ENCODE measurements around the gene EED. TPM values are rescaled to one million over a fixed set of nuclear protein-coding genes. Genes with fewer than 3 reads are reported as not detected.

The EED gene
- total RNA-seq, 1 donor from 2014 or later = 16.5 TPM

DNA sequence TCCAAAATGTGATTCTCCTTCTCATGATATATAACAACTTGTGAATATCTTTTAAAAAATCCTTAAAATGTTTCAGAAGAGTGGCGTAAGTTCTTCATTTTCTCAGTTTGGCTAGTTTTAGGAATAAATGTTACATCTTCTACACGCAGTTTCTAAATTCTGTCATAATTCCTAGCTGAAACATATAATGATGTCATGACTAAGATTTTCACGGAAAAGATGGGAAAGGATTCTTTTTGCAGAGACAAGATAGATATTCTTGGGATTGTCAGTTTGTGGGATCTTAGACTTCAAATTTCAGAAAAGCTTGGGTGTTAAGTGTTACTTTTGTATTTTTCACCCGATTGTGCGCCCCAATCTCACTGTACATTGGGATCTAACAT lies 1.7 kb downstream of the EED start:
- DNase-seq (ENCODE audit: extremely low read depth, low read depth, low spot score) = no peak

DNA sequence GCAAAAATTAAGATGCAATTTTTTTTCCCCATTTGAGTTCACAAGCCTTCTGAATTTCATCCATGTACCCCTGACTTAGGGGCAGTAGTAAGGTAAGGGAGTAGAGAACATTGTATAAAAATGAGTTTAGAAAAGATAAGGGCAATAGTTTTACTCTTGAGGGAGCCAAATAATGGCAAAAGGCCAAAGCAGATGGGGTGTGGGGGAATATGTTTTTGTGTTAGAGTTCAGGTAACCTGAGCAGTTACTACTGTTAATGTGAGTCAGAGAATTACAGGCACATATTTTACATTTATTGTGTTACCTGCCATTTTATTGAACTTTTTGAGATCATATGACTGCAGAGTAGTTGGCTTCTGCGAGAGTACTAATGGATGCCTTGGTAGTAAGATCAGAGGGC lies 3.1 kb downstream of the EED start:
- no peak for DNase-seq (ENCODE audit: extremely low read depth, low read depth, low spot score)

DNA sequence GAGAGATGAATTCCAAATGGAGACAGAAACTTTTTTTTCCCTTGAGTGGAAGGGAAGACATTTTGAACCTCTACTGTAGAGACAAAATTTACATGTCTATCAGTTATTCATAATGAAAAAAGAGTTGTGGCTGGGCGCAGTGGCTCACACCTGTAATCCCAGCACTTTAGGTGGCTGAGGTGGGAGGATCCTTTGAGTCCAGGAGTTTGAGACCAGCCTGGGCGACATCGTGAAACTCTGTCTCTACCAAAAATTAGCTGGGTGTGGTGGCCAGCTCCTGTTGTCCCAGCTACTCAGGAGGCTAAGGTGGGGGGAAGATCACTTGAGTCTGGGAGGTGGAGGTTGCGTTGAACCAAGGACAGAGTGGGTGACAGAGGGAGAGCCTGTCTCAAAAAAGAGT lies 4.1 kb downstream of the EED start:
- DNase-seq (ENCODE audit: extremely low read depth, low read depth, low spot score) = no peak

DNA sequence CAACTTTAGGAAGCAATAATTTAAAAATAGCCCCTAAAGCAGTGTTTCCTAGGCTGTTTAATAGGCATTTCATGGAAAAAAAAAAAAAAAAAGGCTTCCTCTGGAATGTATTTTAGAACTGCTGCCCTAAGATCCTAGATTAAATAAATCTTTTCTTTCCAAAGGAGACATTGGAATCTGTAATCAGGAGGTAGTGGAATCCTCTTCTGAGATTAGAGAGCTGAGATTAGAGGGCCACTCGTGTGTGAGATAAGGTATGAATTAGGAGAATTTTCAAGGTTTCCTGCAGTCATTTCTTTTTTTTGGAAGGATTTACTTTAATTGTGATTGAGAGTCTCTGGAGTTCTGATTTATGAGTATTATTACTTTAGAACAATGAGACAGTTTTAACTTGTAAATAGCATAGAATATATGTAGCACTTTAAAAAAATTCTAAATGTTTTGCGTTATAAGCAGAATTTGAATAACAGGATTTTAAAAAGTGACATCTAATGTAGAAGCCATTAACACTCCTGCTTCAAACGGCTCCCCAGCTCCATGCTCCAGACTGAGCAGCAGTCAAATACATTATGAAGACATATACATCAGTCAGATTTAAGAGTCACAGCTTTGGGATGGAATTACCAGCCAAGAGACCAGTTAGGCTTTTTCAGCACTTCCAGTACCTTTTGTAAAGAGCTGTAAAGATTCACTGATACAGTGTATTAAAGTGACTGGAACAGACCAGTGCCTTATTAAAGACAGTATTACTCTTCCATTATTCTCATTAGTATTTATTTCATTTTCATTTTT lies 5.0 kb downstream of the EED start:
- no peak for DNase-seq (ENCODE audit: extremely low read depth, low read depth, low spot score)

DNA sequence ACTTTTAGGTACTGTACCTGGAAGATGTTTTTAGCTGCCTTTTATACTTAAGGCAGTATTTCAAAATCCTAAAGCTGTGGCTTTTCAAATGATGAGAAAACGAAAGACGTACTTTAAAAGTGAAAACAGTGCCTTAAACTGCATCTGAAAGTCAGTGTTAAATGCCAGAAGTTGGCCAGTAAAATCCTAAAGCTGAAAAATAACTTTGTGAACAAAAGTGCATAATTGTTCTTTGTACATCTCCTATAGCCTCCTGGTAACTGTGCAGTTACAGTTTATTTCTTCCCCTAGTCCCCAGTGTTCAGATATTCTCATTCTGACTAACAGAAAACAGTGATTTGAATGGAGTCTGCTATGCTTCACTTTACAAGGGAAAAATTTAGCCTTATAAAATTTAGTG lies 6.8 kb downstream of the EED start:
- no peak for DNase-seq (ENCODE audit: extremely low read depth, low read depth, low spot score)

DNA sequence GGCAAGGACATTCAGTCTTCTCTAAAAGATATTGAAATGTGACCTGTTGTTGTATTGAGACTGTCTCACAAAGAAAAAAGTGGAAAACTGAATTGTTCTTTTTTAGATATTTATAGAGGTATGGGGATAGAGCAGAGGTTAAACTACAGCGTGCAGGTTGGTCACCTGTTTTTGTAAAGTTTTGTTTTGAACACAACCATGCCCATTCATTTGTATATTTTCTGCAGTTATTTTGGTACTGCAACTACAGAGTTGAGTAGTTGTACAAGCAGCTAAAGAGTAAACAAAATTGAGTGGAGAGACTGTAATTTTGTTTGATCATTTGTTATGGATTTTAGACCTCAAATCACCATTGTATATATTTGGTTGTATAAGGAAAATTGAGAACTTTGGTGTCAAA lies 11.3 kb downstream of the EED start:
- no peak for DNase-seq (ENCODE audit: extremely low read depth, low read depth, low spot score)

DNA sequence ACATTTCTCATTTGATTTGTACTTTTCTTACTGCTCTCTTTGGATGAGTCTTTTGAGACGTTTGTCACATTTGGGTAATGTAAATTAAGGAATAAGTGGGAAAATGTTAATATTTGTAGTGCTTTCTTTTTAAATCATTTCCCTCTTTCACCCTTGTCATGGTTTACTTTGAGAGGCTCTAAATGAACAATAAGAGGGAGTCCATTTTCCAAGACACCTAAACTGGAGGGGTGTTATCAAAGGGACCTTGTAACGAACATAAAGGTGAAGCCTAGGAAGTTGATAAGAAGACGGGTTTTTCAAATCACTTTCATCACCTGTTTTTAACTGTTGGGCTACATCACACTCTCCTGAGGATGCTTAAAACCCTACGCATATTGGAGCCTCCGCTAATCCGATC lies 12.1 kb downstream of the EED start:
- no peak for DNase-seq (ENCODE audit: extremely low read depth, low read depth, low spot score)

DNA sequence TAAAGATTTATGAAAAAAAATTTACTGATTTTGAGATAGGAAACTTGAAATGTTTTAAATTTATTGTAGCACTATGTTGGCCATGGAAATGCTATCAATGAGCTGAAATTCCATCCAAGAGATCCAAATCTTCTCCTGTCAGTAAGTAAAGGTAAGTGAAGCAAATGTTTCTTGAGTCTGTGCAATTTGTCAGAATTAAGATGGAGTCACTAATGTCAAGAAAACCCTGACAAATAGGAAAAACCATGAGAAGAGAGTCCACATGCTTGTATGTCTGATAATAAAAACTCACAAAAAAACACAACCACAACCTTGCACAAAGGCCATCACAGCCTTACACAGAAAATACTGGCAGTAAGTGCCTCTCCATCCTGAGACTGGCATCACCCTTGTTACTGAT lies 12.9 kb downstream of the EED start:
- DNase-seq (ENCODE audit: extremely low read depth, low read depth, low spot score) = no peak

DNA sequence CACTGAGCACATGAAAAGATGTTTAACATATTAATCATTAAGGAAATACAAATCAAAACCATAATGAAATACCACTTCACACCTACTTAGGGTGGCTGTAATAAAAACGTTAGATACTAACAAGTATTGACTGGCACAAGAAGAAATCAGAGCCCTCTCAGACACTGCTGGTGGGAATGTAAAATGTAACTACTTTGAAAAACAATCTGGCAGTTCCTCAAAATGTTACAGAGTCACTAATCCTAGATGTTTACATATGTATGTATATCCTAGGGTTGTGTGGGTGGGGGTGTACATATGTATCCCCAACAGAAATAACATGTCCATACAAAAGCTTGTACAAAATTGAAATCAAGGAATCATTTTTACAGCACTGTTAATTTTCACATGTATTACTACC lies 15.2 kb downstream of the EED start:
- no peak for DNase-seq (ENCODE audit: extremely low read depth, low read depth, low spot score)

DNA sequence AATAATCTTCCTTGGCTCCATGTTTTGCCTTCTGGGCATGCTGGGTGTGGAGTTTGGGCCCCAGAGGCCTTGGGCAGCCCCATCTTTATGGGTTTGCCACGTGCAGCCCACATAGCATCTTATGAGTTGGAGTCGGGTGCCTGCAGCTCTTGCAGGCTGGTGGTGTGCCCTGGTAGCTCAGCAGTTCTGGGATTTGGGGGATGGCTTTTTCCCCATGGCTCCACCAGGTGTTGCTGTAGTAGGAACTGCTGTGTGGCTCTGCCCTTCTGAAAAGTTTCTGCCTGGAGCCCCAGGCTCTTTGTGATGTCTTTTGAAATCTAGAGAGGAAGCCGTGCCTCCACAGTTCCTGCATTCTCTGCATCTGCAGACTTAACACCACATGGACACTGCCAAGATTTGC lies 16.8 kb downstream of the EED start:
- DNase-seq (ENCODE audit: extremely low read depth, low read depth, low spot score) = no peak

DNA sequence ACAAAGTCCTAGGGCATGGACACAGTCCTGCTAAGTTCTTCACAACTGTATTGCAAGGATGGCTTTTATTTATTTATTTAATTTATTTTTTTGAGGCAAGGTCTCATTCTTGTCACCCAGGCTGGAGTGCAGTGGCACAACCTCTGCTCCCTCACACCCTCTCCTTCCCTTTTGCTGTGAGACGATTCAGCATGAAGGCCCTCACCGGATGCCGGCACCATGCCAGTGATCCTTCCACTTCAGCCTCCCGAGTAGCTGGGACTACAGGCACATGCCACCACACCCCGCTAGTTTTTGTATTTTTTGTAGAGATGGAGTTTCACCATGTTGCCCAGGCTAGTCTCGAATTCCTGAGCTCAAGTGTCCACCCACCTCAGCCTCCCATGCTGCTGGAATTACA lies 17.8 kb downstream of the EED start:
- DNase-seq (ENCODE audit: extremely low read depth, low read depth, low spot score) = no peak

DNA sequence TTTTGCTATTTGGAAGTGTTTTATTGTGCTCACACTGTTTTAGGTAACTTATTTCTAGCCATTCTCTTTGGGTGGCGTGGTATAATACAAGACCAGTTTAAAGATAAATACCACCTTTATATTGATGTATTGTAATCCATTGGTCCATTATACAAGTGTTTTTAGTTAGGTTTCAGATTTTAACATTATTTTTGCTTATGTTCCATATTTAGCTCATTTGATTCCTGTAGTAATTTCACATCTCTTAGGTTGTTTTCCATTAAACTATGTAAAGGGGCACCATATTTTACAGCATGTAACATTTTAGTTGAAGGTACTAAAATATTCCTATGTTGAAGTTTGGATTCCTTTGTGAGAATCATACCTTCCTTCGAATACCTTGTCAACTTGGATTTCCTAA lies 20.1 kb downstream of the EED start:
- DNase-seq (ENCODE audit: extremely low read depth, low read depth, low spot score) = no peak

DNA sequence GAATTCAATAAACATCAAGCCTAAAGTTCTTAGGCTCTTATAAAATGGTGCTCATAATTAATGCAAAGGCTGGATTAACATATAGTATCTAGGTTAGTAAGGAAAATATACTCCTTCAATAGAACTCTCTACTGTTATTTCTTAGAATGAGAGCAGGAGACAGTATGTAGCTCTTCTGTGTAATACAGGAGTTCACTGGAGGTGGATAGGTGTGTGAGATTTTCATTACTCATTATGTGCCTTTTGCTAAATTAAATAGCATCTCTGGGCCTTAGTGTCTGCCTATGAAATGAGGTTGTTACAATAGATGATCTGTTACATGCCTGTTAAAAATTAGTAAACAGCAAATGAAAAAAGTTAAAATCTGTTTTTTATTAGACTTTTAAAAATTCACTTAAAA lies 20.6 kb downstream of the EED start:
- no peak for DNase-seq (ENCODE audit: extremely low read depth, low read depth, low spot score)

DNA sequence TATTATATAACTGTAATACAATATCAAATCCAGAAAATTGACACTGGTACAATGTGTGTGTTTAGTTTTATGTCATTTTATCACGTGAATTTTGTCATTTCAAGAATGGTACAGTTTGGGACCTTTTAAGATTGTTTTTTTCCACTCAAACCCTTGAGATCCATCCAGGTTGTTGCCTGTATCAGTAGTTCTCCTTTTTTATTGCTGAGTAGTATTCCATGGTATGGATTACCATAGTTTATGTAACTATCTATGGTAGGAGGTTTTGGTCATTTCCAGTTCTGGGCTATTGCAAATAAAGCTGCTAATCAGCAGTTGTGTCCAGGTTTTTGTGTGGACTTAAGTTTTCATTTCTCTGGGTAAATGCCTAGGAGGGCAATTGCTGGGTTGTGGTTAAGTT lies 25.1 kb downstream of the EED start:
- no peak for DNase-seq (ENCODE audit: extremely low read depth, low read depth, low spot score)

DNA sequence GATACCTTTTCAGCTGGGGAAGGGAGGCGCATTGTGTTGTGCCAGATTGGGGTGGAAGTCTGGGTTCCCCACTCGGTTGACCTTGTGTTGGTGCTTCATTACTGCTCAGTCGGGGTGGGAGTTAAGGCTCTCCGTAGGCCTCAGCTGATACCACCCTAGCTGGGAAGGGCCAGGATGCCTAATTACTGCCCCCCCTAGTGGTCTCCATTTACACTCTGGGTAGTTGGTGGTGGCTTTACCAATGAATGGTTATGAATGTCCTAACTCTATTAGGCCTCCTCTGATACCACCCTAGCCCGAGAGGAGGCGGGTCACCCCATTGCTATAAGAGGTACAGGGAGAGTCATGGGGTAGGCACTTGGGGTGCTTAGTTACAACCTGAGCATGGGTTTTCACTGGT lies 29.9 kb downstream of the EED start:
- no peak for DNase-seq (ENCODE audit: extremely low read depth, low read depth, low spot score)

DNA sequence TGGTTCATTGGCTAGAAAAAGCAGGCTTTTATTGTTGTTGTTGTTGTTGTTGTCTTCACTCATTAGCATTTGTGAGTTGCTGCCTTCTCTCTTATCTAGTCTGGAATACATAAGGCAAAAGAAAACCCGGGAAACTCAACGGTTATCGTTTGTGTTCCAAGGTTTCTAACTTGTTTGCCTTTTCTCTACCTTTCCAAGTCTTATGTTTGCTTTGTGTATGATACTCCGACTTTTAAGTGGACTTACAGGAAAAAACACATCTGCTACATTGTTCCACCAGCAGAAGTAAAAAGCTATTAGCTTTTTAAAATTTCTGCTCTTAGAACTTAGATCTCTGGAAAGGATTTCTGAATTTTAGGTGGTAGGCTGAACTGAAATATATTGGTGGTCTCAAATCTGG lies 30.4 kb downstream of the EED start:
- no peak for DNase-seq (ENCODE audit: extremely low read depth, low read depth, low spot score)

DNA sequence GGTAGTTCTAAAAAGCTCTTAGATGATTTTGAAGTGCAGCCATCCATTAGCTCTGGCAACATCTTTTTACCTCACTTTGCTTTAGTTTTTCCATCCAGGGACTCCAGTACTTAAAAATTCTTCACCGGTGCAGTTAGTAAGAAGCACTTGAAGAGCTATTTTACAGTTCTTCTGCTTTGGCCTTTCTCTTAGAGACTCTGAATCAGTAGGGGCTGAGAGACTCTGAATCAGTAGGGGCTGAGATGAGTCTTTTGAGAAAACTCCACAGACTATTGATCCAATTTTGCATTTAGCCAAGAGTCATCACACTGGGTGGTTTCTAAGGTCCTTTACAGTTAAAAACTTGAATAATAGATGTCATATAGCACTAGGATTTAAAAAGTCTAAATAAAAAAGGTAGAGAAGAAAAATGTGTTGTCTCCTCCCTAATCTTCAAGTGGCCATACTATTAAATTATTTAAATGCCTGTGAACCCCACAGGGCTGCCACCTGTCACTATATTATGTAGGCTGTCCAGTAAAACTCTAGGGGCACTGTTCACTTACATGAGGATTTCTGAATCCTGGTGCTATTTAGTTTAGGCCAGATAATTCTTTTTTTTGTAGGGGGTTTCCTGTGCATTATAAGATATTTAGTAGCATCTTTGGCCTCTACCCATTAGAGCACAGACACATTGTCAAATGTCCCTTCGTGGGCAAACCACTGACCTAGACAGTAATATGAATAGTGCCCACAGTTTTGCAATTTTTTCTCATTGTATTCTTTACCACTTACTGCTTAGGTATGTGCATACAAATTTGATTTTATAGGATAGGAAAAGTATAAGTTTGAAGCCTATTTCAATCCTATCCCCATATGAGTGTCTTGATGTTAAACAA lies 31.2 kb downstream of the EED start:
- DNase-seq (ENCODE audit: extremely low read depth, low read depth, low spot score) = no peak

DNA sequence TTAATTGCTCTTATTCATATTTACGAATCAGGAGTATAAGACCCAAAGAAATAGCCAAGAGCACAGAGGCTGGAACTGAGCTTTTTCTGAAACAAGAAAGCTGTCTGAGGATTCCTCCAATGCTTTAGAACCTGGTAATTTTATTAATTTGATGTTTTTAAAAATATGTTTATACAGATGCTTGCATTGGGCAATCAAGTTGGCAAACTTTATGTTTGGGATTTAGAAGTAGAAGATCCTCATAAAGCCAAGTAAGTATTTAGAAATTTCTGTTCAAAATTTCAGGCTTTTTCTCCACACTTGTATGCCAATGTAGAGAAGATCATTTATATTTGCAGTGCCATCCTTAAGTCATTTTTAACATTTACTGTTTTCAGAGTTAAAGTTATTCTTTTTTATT lies 33.2 kb downstream of the EED start:
- no peak for DNase-seq (ENCODE audit: extremely low read depth, low read depth, low spot score)

DNA sequence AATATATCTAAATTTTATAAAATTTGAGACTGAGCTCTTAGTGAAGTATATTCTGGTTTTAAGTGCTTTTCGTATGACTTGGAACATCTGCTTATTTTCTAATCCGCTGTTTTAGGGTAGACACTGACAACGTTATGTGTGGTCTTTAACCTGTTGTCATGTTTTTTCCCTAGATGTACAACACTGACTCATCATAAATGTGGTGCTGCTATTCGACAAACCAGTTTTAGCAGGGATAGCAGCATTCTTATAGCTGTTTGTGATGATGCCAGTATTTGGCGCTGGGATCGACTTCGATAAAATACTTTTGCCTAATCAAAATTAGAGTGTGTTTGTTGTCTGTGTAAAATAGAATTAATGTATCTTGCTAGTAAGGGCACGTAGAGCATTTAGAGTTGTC lies 33.7 kb downstream of the EED start:
- no peak for DNase-seq (ENCODE audit: extremely low read depth, low read depth, low spot score)

DNA sequence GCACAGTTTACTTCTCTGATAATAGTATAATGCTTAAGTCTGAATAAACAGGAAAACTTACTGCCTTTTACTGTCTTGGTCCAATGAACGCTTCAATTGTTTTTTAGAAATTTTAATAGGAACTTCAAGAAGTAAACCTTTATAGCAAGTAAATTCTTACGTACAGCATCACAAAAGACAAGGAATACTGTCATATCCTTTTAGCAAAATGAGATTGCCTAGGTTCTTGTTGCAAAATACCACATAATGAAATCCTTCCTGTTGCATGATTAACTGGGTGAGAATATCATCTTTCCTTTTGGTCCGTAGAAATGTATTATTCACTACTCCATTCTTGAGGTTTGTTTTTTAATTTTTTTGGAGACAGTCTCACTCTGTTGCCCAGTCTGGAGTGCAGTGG lies 35.2 kb downstream of the EED start:
- no peak for DNase-seq (ENCODE audit: extremely low read depth, low read depth, low spot score)

DNA sequence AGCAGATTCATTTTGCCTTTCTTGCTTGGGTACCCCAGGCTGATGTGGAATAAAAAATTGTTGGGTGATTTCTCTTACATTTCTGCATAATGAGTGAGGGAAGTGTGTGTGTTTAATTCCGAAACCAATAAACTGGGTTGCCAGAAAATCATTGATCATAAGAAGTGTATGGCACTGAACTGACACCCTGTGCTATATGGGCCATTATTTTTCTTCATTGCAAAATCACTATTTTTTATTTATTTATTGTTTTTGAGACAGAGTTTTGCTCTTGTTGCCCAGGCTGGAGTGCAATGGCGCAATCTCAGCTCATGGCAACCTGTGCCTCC lies 42.9 kb downstream of the EED start:
- DNase-seq (ENCODE audit: extremely low read depth, low read depth, low spot score) = no peak

DNA sequence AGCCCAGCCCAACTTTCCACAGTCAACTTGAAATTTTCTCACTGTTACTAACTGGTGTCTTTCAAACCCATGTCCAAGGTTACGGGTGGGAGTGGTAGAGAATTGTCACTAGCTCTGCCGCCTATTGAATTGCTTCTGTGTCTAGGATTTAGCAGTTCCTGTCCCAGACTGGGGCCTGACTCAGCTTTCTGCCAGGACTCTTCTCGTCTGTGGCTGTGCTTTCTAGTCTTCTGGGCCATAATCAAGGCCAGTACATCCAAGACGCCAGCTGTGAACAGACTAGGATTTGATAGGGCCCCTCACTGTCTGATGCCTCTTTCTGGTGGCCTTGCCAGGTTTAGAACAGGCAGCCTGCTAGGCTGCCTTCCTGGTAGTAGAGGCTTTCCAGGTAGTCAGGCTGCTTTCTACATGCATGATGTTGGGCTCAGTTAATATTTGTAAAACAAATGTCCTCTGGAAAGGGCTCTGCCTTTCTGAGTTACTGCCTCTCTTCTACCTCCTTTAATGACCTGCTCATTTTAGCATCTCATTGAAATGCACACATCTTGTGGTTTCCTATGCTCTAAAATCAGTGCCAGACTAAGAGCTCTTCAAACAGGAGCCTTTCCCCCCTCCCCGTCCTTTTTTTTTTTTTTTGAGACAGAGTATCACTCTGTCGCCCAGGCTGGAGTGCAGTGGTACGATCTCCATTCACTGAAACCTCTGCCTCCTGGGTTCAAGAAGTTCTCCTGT lies 44.4 kb downstream of the EED start:
- no peak for DNase-seq (ENCODE audit: extremely low read depth, low read depth, low spot score)

Measured in glomerular endothelial cell (primary cell).